Caco-2 (cell line): Measurements from ENCODE around the gene JTB. TPM values are rescaled to one million over a fixed set of nuclear protein-coding genes. Genes with fewer than 3 reads are reported as not detected.

ENCODE experiments used
- BruUV-seq: library from RNA; stranded (reverse); fragments of 400-500 nt; replicated peaks from 2 replicates; lab custom pipeline; 2021; lab: Mats Ljungman, UMichigan
- CTCF ChIA-PET: fragments of 300-600 bp; sonication (Branson Sonifier 250); formaldehyde crosslinking; loops from one replicate; lab custom pipeline; 2022; ENCODE audit warnings: antibody characterized with exemption; lab: Charles Lee
- POLR2A ChIA-PET: fragments of 300-600 bp; sonication (Branson Sonifier 250); formaldehyde crosslinking; loops from one replicate; lab custom pipeline; 2022; ENCODE audit warnings: antibody characterized with exemption; lab: Charles Lee
- DNase-seq, 2 experiments: peaks; one replicate each; pipeline versions ENCODE4 v3.0.0 to v3.0.0-alpha.2; 2020 to 2022
- H3K27me3 ChIP-seq: replicated peaks from 2 replicates; pipeline ENCODE4 v1.6.0; 2011; ENCODE audit warnings: low read length; ENCODE audit not compliant: control insufficient read depth, insufficient read depth
- H3K36me3 ChIP-seq: 2 replicates; pipeline ENCODE4 v1.5.1; 2011; ENCODE audit warnings: low read length; ENCODE audit not compliant: control insufficient read depth, insufficient read depth
- H3K4me1 ChIP-seq: fragments of 250-450 bp; sonication (Bioruptor Pico); 2 replicates; pipeline ENCODE4 v1.5.1; 2020; ENCODE audit warnings: mild to moderate bottlenecking
- H3K4me3 ChIP-seq: 2 replicates; pipeline ENCODE4 v1.5.1; 2011; ENCODE audit warnings: low read depth, mild to moderate bottlenecking, control low read depth, low read length
- H3K9me3 ChIP-seq: fragments of 250-450 bp; sonication (Bioruptor Pico); 2 replicates; pipeline ENCODE4 v1.5.1; 2020; ENCODE audit warnings: mild to moderate bottlenecking, moderate library complexity
- H3K27ac Mint-ChIP-seq: one replicate; pipeline ENCODE4 v1.8.0; 2022; ENCODE audit warnings: mixed read lengths; ENCODE audit not compliant: unreplicated experiment
- H3K27me3 Mint-ChIP-seq: one replicate; pipeline ENCODE4 v1.8.0; 2022; ENCODE audit warnings: mixed read lengths; ENCODE audit not compliant: insufficient read depth, unreplicated experiment
- H3K36me3 Mint-ChIP-seq: one replicate; pipeline ENCODE4 v1.8.0; 2022; ENCODE audit warnings: mild to moderate bottlenecking, mixed read lengths; ENCODE audit not compliant: insufficient read depth, unreplicated experiment
- H3K4me1 Mint-ChIP-seq: one replicate; pipeline ENCODE4 v1.8.0; 2022; ENCODE audit warnings: low read depth, mixed read lengths; ENCODE audit not compliant: unreplicated experiment
- H3K4me3 Mint-ChIP-seq: one replicate; pipeline ENCODE4 v1.8.0; 2022; ENCODE audit warnings: mild to moderate bottlenecking, moderate library complexity, mixed read lengths; ENCODE audit not compliant: unreplicated experiment
- H3K9me3 Mint-ChIP-seq: one replicate; pipeline ENCODE4 v1.8.0; 2022; ENCODE audit warnings: mixed read lengths; ENCODE audit not compliant: unreplicated experiment
- CTCF ChIP-seq, 2 experiments: fragments of 200-600 bp in 1 of 2; IDR thresholded peaks; 1 replicate in 1 of 2; 2 replicates in 1 of 2; pipeline versions ENCODE4 v1.5.1 to v1.8.0; 2011 to 2022; ENCODE audit warnings: antibody characterized with exemption in 1 of 2, control low read depth in 1 of 2, inconsistent platforms in 1 of 2, low read depth in 1 of 2, low read length in 1 of 2, mild to moderate bottlenecking in 1 of 2, moderate library complexity in 1 of 2; ENCODE audit not compliant: insufficient read depth in 1 of 2, severe bottlenecking in 1 of 2, unreplicated experiment in 1 of 2
- intact Hi-C: fragments of 100-400 bp; cut with micrococcal nuclease; formaldehyde crosslinking; loops from one replicate; pipeline ENCODE4 v1.10.0; 2022; ENCODE audit not compliant: unreplicated experiment
- total RNA-seq: library from RNA; stranded (reverse); gene quantifications from 2 replicates; pipeline ENCODE4 v1.2.3, GENCODE V29; 2022

The JTB gene
- total RNA-seq, 1 experiment from 2014 or later, result 123 TPM

GRCh38 chr1:153929981-153930948, 47.2 kb downstream of the JTB start:
- no peak overlapping the region for H3K4me3 Mint-ChIP-seq
- no peak overlapping the region for H3K4me3 ChIP-seq
- H3K27me3 ChIP-seq, result no peaks in the 10 kb centered on the region
- H3K36me3 ChIP-seq, result no peaks in the 10 kb centered on the region; the same call in none of the 2 replicates
- ChIA-PET CTCF (no interaction called here), POLR2A (no interaction called here)
- no peaks in the 10 kb centered on the region for H3K4me1 Mint-ChIP-seq
- no peak overlapping the region for H3K27ac Mint-ChIP-seq
- no peak for TF ChIP-seq CTCF (IDR thresholded peaks at IDR 0.05; ENCODE audit: insufficient read depth in 1 of 2, low read depth in 1 of 2, low read length in 1 of 2, severe bottlenecking in 1 of 2, unreplicated experiment in 1 of 2)
- no peaks in the 10 kb centered on the region for H3K9me3 Mint-ChIP-seq
- no peaks in the 10 kb centered on the region for H3K9me3 ChIP-seq
- intact Hi-C loops, result no loop called here
- H3K4me1 ChIP-seq, result no peaks in the 10 kb centered on the region
- no peaks in the 10 kb centered on the region for H3K27me3 Mint-ChIP-seq
- H3K36me3 Mint-ChIP-seq, result peaks cover 22% of the 10 kb centered on the region
- BruUV-seq, result no TSS peak
- DNase-seq, result peak in 1 of 2 experiments; percentile 29

- CTCF ChIA-PET, result no interaction called here
- no peak for TF ChIP-seq CTCF (IDR thresholded peaks at IDR 0.05; ENCODE audit: insufficient read depth in 1 of 2, low read depth in 1 of 2, low read length in 1 of 2, severe bottlenecking in 1 of 2, unreplicated experiment in 1 of 2)
- intact Hi-C loops, result no loop called here
Observed at GRCh38 chr1:153929426-153929825, 48.0 kb downstream of the JTB start.

GRCh38 chr1:153928791-153929341, 48.6 kb downstream of the JTB start:
- Histone ChIP-seq H3K4me1 (peaks cover 4% of the 10 kb centered on the region), H3K27me3 (no peaks in the 10 kb centered on the region), H3K36me3 (no peaks in the 10 kb centered on the region; the same call in none of the 2 replicates), H3K4me3 (no peak overlapping the region), H3K9me3 (no peaks in the 10 kb centered on the region)
- intact Hi-C loops, result no loop called here
- POLR2A ChIA-PET, result no interaction called here
- H3K36me3 Mint-ChIP-seq, result peaks cover 9% of the 10 kb centered on the region
- no peaks in the 10 kb centered on the region for H3K27me3 Mint-ChIP-seq
- H3K9me3 Mint-ChIP-seq, result no peaks in the 10 kb centered on the region
- peak overlapping the region; percentile 10 for H3K27ac Mint-ChIP-seq
- CTCF ChIA-PET, result interaction anchor here (0.5 kb wide), 1 partner anchor 120 kb away, joined by 8 read pairs; no protein-coding TSS in a partner anchor
- no peaks in the 10 kb centered on the region for H3K4me1 Mint-ChIP-seq
- no peak for TF ChIP-seq CTCF (IDR thresholded peaks at IDR 0.05; ENCODE audit: insufficient read depth in 1 of 2, low read depth in 1 of 2, low read length in 1 of 2, severe bottlenecking in 1 of 2, unreplicated experiment in 1 of 2)
- no peak overlapping the region for H3K4me3 Mint-ChIP-seq
- BruUV-seq, result no TSS peak
- DNase-seq, result peak in 1 of 2 experiments; percentile 10

More at GRCh38 chr1:153929426-153929825, 48.0 kb downstream of the JTB start:
- Mint-ChIP-seq H3K27ac (peak overlapping the region; percentile 10), H3K36me3 (peaks cover 14% of the 10 kb centered on the region), H3K4me1 (no peaks in the 10 kb centered on the region), H3K9me3 (no peaks in the 10 kb centered on the region), H3K27me3 (no peaks in the 10 kb centered on the region), H3K4me3 (no peak overlapping the region)
- DNase-seq, result peak in 1 of 2 experiments; percentile 0
- Histone ChIP-seq H3K36me3 (no peaks in the 10 kb centered on the region; the same call in none of the 2 replicates), H3K27me3 (no peaks in the 10 kb centered on the region), H3K9me3 (no peaks in the 10 kb centered on the region), H3K4me1 (no peaks in the 10 kb centered on the region), H3K4me3 (no peak overlapping the region)
- POLR2A ChIA-PET, result no interaction called here
- BruUV-seq, result no TSS peak
